ENCODE data around the gene PRPF8.

- TF ChIP-seq POLR2A (IDR thresholded peaks at IDR 0.05) = peak; percentile 45 to 46
- no peak for TF ChIP-seq CTCF (IDR thresholded peaks at IDR 0.05 in 4 of 5, conservative IDR thresholded peaks at IDR 0.05 in 1 of 5)
Measured at GRCh38 chr17:1731194-1731506, 46.5 kb upstream of the PRPF8 start.

All from gastrocnemius medialis (tissue), 4 donors.